Stimulated activated CD8-positive, alpha-beta memory T cell treated with anti-CD3 and anti-CD28 coated beads, Interleukin-12 subunit alpha, Interleukin-12 subunit beta, amount 100 ng/mL, for 24 hours (primary cell): ENCODE data around the gene HECA.
"Not testable (repeated sequence)": the region's sequence is repeated elsewhere in the genome, so short reads cannot be mapped to it uniquely, and the experiment has no call there.

Source experiments
- DNase-seq: peaks from one replicate; pipeline ENCODE4 v3.0.0-alpha.2; 2020; ENCODE audit errors: extremely low read depth

Gene HECA

GRCh38 chr6:139135578-139136545 is 982 bp downstream of the HECA start:
- DNase-seq, result no peak

- DNase-seq, result no peak
Observed at GRCh38 chr6:139137706-139138105, 2.8 kb downstream of the HECA start.

- not testable (repeated sequence) for DNase-seq
Observed at GRCh38 chr6:139140854-139141253, 6.0 kb downstream of the HECA start.

GRCh38 chr6:139142262-139142661 is 7.4 kb downstream of the HECA start:
- no peak for DNase-seq

- no peak for DNase-seq
Observed at GRCh38 chr6:139143111-139143510, 8.2 kb downstream of the HECA start.

GRCh38 chr6:139144490-139145085 is 9.7 kb downstream of the HECA start:
- no peak for DNase-seq

- DNase-seq, result no peak
Observed at GRCh38 chr6:139145661-139146060, 10.8 kb downstream of the HECA start.

GRCh38 chr6:139146317-139146726 is 11.4 kb downstream of the HECA start:
- DNase-seq, result no peak

- no peak for DNase-seq
Observed at GRCh38 chr6:139147628-139148027, 12.7 kb downstream of the HECA start.

GRCh38 chr6:139148557-139149235 is 13.8 kb downstream of the HECA start:
- no peak for DNase-seq

- DNase-seq, result no peak
Observed at GRCh38 chr6:139149383-139149782, 14.5 kb downstream of the HECA start.

- DNase-seq, result no peak
Observed at GRCh38 chr6:139150920-139151319, 16.0 kb downstream of the HECA start.

GRCh38 chr6:139151425-139152087 is 16.7 kb downstream of the HECA start:
- DNase-seq, result no peak

- no peak for DNase-seq
Observed at GRCh38 chr6:139152088-139152891, 17.4 kb downstream of the HECA start.

GRCh38 chr6:139152892-139153271 is 18.0 kb downstream of the HECA start:
- DNase-seq, result no peak

GRCh38 chr6:139153855-139154254 is 19.0 kb downstream of the HECA start:
- no peak for DNase-seq

GRCh38 chr6:139154881-139155547 is 20.1 kb downstream of the HECA start:
- DNase-seq, result no peak

GRCh38 chr6:139156102-139156501 is 21.2 kb downstream of the HECA start:
- no peak for DNase-seq

GRCh38 chr6:139156551-139156950 is 21.7 kb downstream of the HECA start:
- no peak for DNase-seq

- DNase-seq, result not testable (repeated sequence)
Observed at GRCh38 chr6:139157086-139157485, 22.2 kb downstream of the HECA start.

- no peak for DNase-seq
Observed at GRCh38 chr6:139159016-139159415, 24.1 kb downstream of the HECA start.
